T-helper 2 cell (primary cell): ENCODE data around the gene SPTBN4.
"Not testable (repeated sequence)": the region's sequence is repeated elsewhere in the genome, so short reads cannot be mapped to it uniquely, and the experiment has no call there.

Experiments
- DNase-seq, 5 experiments: peaks; one replicate each; pipeline versions ENCODE4 v3.0.0 to v3.0.0-alpha.2; 2012 to 2022

The SPTBN4 gene

GRCh38 chr19:40621283-40621682 is 154.5 kb downstream of the SPTBN4 start:
- no peak for DNase-seq

GRCh38 chr19:40621966-40622772 is 155.4 kb downstream of the SPTBN4 start:
- no peak for DNase-seq

- DNase-seq, result no peak
These were observed 155.9 kb downstream of the SPTBN4 start for GRCh38 chr19:40622773-40623075.

- no peak for DNase-seq
These were observed 156.8 kb downstream of the SPTBN4 start for GRCh38 chr19:40623403-40624251.

- DNase-seq, result not testable (repeated sequence)
These were observed 157.8 kb downstream of the SPTBN4 start for GRCh38 chr19:40624369-40625153.

GRCh38 chr19:40625406-40626120 is 158.8 kb downstream of the SPTBN4 start:
- DNase-seq, result no peak
